DND-41 (cell line): ENCODE measurements around the gene MEGF6.

Experiments
- ATAC-seq: fragments of 200-7000 bp; cut with Tn5 transposase; 3 replicates; pipeline ENCODE4 v1.9.1; 2021; ENCODE audit warnings: low read depth; ENCODE audit not compliant: insufficient read depth
- DNase-seq: peaks from one replicate; pipeline ENCODE4 v3.0.0-alpha.2; 2020
- H2AFZ ChIP-seq: 2 replicates; pipeline ENCODE4 v1.6.0; 2012; ENCODE audit warnings: low read depth, low read length
- H3K27ac ChIP-seq: 2 replicates; pipeline ENCODE4 v1.5.1; 2012; ENCODE audit warnings: low read length, inconsistent platforms
- H3K27me3 ChIP-seq: fragments of 200-600 bp; sonication (generic); 2 replicates; pipeline ENCODE4 v1.6.0; 2012; ENCODE audit warnings: low read length, mild to moderate bottlenecking, inconsistent platforms; ENCODE audit not compliant: insufficient read depth, poor library complexity
- H3K36me3 ChIP-seq: 2 replicates; pipeline ENCODE4 v1.5.1; 2012; ENCODE audit warnings: low read length, inconsistent platforms; ENCODE audit not compliant: insufficient read depth
- H3K4me1 ChIP-seq: 2 replicates; pipeline ENCODE4 v1.5.1; 2012; ENCODE audit warnings: mild to moderate bottlenecking, low read length; ENCODE audit not compliant: insufficient read depth
- H3K4me2 ChIP-seq: 2 replicates; pipeline ENCODE4 v1.6.0; 2012; ENCODE audit warnings: mild to moderate bottlenecking, moderate library complexity, low read length, inconsistent platforms; ENCODE audit not compliant: insufficient read depth
- H3K4me3 ChIP-seq, 2 experiments: fragments of 200-600 bp in 1 of 2; shearing (Covaris generic) in 1 of 2; 2 replicates each; pipeline ENCODE4 v1.5.1; 2012 to 2016; ENCODE audit warnings: inconsistent platforms in 2 of 2, low read length in 2 of 2, mild to moderate bottlenecking in 2 of 2, low read depth in 1 of 2, moderate library complexity in 1 of 2
- H3K79me2 ChIP-seq: 2 replicates; pipeline ENCODE4 v1.6.0; 2012; ENCODE audit warnings: low read length, inconsistent platforms; ENCODE audit not compliant: insufficient read depth
- H3K9ac ChIP-seq: 2 replicates; pipeline ENCODE4 v1.6.0; 2012; ENCODE audit warnings: low read depth, mild to moderate bottlenecking, inconsistent platforms, low read length, moderate library complexity
- H3K9me3 ChIP-seq: 2 replicates; pipeline ENCODE4 v1.5.1; 2012; ENCODE audit warnings: low read length, moderate library complexity, mild to moderate bottlenecking, inconsistent platforms; ENCODE audit not compliant: insufficient read depth, severe bottlenecking
- H4K20me1 ChIP-seq: 2 replicates; pipeline ENCODE4 v1.6.0; 2012; ENCODE audit warnings: low read length; ENCODE audit not compliant: insufficient read depth
- CTCF ChIP-seq: IDR thresholded peaks from 2 replicates; pipeline ENCODE4 v1.5.1; 2012; ENCODE audit warnings: borderline replicate concordance, low read length, moderate library complexity, mild to moderate bottlenecking; ENCODE audit not compliant: poor library complexity, severe bottlenecking; ENCODE audit errors: extremely low read depth
- EZH2 ChIP-seq: IDR thresholded peaks from 3 replicates; pipeline ENCODE4 v1.6.1; 2012; ENCODE audit warnings: borderline replicate concordance, low read depth, mild to moderate bottlenecking, moderate library complexity, low read length, inconsistent platforms; ENCODE audit not compliant: severe bottlenecking

Gene MEGF6

GRCh38 chr1:3579626-3580025 lies 31.7 kb downstream of the MEGF6 start:
- TF ChIP-seq CTCF (no peak), EZH2 (no peak)
- H3K9me3 ChIP-seq, result peaks cover 3% of the 10 kb centered on the region
- DNase-seq, result no peak
- no peak overlapping the region for H3K4me3 ChIP-seq
- H3K27me3 ChIP-seq, result no peaks in the 10 kb centered on the region
- no peak for ATAC-seq
- H3K9ac ChIP-seq, result no peak overlapping the region
- no peaks in the 10 kb centered on the region for H3K36me3 ChIP-seq
- no peak overlapping the region for H3K27ac ChIP-seq
- H3K79me2 ChIP-seq, result no peaks in the 10 kb centered on the region
- H3K4me2 ChIP-seq, result no peak overlapping the region
- H4K20me1 ChIP-seq, result no peaks in the 10 kb centered on the region; the same call in 1 of the 2 replicates
- no peak overlapping the region for H2AFZ ChIP-seq
- no peaks in the 10 kb centered on the region for H3K4me1 ChIP-seq

- Histone ChIP-seq H3K4me1 (no peaks in the 10 kb centered on the region), H3K27me3 (no peaks in the 10 kb centered on the region), H2AFZ (no peak overlapping the region), H3K79me2 (no peaks in the 10 kb centered on the region), H4K20me1 (no peaks in the 10 kb centered on the region; the same call in 1 of the 2 replicates), H3K4me3 (no peak overlapping the region), H3K9ac (no peak overlapping the region), H3K36me3 (no peaks in the 10 kb centered on the region), H3K27ac (no peak overlapping the region), H3K9me3 (peaks cover 2% of the 10 kb centered on the region), H3K4me2 (no peak overlapping the region)
- DNase-seq (no peak), ATAC-seq (no peak)
- TF ChIP-seq CTCF, result no peak
- no peak for TF ChIP-seq EZH2
Observed at GRCh38 chr1:3578906-3579305, 32.4 kb downstream of the MEGF6 start.

DNA sequence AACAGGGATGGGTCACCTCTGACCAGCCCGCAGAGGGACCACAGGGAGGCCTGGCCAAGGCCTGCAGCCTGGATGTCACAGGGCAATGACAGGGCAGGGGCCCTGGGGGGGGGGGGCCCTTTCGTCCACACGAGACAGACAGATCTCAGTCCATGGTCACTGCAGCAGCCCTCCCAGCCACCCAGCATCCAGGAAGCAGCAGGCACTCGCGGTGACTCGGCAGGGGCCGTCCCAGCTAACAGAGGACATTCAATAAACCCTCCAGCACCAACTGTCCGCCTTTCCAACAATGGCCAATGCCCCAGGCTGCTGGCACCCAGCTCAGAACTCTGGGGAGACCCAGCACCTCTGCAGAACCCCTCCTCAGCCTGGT lies 32.9 kb downstream of the MEGF6 start:
- no peak for ATAC-seq
- Histone ChIP-seq H3K4me1 (no peaks in the 10 kb centered on the region), H3K79me2 (no peaks in the 10 kb centered on the region), H2AFZ (no peak overlapping the region), H3K9me3 (no peaks in the 10 kb centered on the region), H3K27me3 (no peaks in the 10 kb centered on the region), H3K4me3 (no peak overlapping the region), H4K20me1 (no peaks in the 10 kb centered on the region; the same call in 1 of the 2 replicates), H3K9ac (no peak overlapping the region), H3K36me3 (no peaks in the 10 kb centered on the region), H3K4me2 (no peak overlapping the region), H3K27ac (no peak overlapping the region)
- DNase-seq, result no peak
- TF ChIP-seq EZH2 (no peak), CTCF (no peak)
